Measurements from ENCODE around the gene ADNP2. TPM values are rescaled to one million over a fixed set of nuclear protein-coding genes. Genes with fewer than 3 reads are reported as not detected.

The ADNP2 gene
- total and polyA plus RNA-seq, 2 donors (not counting 1 experiment from before 2014, with no cell fraction given): 4.7 to 14.7 TPM

DNA sequence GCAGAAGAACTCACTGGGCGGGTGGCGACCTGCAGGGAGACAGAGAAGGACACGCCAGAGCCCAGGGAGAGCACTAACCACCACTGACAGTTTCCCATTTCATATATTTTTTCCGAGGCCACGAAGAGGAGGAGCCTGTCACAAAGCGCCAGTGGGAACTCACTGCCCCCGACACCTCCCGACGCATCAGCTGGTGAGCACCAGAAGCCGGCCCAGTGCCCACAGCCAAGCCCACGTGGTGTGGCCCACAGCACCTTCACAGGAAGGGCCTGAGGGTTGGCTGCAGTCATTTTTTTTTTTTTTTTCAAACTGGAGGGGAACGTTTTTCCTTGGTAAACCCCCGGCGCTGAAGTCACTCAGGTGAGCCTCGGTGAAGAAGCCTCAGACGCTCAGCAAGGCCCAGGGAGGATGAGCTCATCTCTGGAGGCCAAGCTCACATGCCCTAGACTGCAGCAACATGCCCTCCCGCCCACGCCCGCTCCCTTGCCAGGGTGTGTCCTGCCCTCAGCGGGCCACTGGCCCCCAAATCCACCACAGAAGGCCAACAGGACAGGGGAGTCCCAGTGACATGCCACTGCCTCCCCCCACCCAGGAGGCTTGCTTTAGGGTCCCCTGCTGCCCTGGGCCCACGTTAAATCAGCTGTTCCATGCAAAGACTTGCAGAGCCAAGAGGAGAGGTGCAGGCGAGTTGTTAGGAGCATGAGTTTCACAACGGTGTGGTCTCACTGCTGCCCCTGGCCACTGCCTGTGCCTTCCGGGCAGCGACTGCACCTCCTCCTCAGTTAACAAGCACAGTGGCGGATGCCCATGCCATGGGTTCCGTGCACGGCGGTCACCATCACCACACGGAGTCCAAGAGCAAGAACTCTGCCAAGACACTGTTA lies 70.1 kb downstream of the ADNP2 start:
- ATAC-seq (ENCODE audit: low read depth): no peak

More for the DNA sequence above, 70.1 kb downstream of the ADNP2 start:
- no peak overlapping the region for H3K4me3 ChIP-seq (ENCODE audit: control extremely low read depth in 1 of 5, extremely low read depth in 1 of 5, insufficient read depth in 1 of 5, low read depth in 2 of 5, low read length in 4 of 5)
- H3K9ac ChIP-seq (ENCODE audit: low read length): no peak overlapping the region
- H3K27me3 ChIP-seq (replicated peaks in 1 of 4; ENCODE audit: control extremely low read depth in 1 of 4, control insufficient read depth in 3 of 4, insufficient read depth in 4 of 4, low read length in 3 of 4): peaks cover 0 to 2% (median 0%) of the 10 kb centered on the region in 4 experiments
- no peaks in the 10 kb centered on the region for H3K9me3 Mint-ChIP-seq (ENCODE audit: insufficient read depth)
- H3K36me3 ChIP-seq (replicated peaks in 1 of 2; ENCODE audit: control extremely low read depth in 1 of 2, control insufficient read depth in 1 of 2, extremely low read depth in 1 of 2, insufficient read depth in 2 of 2, low read length in 1 of 2): no peaks in the 10 kb centered on the region
- H3K4me1 ChIP-seq (ENCODE audit: control insufficient read depth in 2 of 2, insufficient read depth in 2 of 2, low read length in 2 of 2): no peaks in the 10 kb centered on the region
- no peak overlapping the region for H3K4me2 ChIP-seq (replicated peaks; ENCODE audit: low read depth, low read length, poor library complexity, severe bottlenecking)
- ChIA-PET POLR2A (no interaction called here), CTCF (no interaction called here)
- H3K27me3 Mint-ChIP-seq: peaks cover 46% of the 10 kb centered on the region
- no peaks in the 10 kb centered on the region for H3K9me3 ChIP-seq (ENCODE audit: control extremely low read depth in 1 of 3, control insufficient read depth in 2 of 3, insufficient read depth in 1 of 3, low read length in 2 of 3)
- no peaks in the 10 kb centered on the region for H3K4me1 Mint-ChIP-seq
- H4K20me1 ChIP-seq (ENCODE audit: control insufficient read depth, insufficient read depth, low read length, poor library complexity, severe bottlenecking): no peaks in the 10 kb centered on the region
- H3K27ac ChIP-seq (ENCODE audit: low read length in 2 of 2): no peak overlapping the region
- H3K4me3 Mint-ChIP-seq: no peak overlapping the region
- DNase-seq: no peak
- 79% methylated on average over 26 of the region's 30 CpGs for WGBS (ENCODE audit: insufficient coverage)
- H3K79me2 ChIP-seq (ENCODE audit: control insufficient read depth, insufficient read depth, low read length): no peaks in the 10 kb centered on the region
- no peak overlapping the region for H2AFZ ChIP-seq (ENCODE audit: insufficient read depth, low read depth, low read length, poor library complexity, severe bottlenecking)
- intact Hi-C loops (cut with micrococcal nuclease): no loop called here
- no peak overlapping the region for H3K27ac Mint-ChIP-seq
- TF ChIP-seq, protein P1, sequence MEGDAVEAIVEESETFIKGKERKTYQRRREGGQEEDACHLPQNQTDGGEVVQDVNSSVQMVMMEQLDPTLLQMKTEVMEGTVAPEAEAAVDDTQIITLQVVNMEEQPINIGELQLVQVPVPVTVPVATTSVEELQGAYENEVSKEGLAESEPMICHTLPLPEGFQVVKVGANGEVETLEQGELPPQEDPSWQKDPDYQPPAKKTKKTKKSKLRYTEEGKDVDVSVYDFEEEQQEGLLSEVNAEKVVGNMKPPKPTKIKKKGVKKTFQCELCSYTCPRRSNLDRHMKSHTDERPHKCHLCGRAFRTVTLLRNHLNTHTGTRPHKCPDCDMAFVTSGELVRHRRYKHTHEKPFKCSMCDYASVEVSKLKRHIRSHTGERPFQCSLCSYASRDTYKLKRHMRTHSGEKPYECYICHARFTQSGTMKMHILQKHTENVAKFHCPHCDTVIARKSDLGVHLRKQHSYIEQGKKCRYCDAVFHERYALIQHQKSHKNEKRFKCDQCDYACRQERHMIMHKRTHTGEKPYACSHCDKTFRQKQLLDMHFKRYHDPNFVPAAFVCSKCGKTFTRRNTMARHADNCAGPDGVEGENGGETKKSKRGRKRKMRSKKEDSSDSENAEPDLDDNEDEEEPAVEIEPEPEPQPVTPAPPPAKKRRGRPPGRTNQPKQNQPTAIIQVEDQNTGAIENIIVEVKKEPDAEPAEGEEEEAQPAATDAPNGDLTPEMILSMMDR (IDR thresholded peaks at IDR 0.05): no peak
- TF ChIP-seq EZH2 (IDR thresholded peaks at IDR 0.05; ENCODE audit: borderline replicate concordance, insufficient read depth, low read depth, low read length, poor library complexity, severe bottlenecking): no peak

All from B cell (primary cell).